K562 (cell line): ENCODE data around the gene NT5C3B. TPM values are rescaled to one million over a fixed set of nuclear protein-coding genes. Genes with fewer than 3 reads are reported as not detected.

ENCODE experiments used
- CEBPG ChIP-seq, 3 experiments: fragments of 200-800 bp in 1 of 3; sonication (Bioruptor generic) in 1 of 3; sonication (generic) in 1 of 3; formaldehyde crosslinking in 1 of 3; IDR thresholded peaks in 2 of 3; conservative IDR thresholded peaks in 1 of 3; 2 replicates each; pipeline versions ENCODE4 v1.6.1 to v1.8.0; 2016 to 2022; ENCODE audit warnings: missing compliant biosample characterization in 2 of 3, missing genetic modification characterization in 2 of 3, mild to moderate bottlenecking in 1 of 3, missing genetic modification reagents in 1 of 3
- DPF2 ChIP-seq: fragments of 450-650 bp; IDR thresholded peaks from 2 replicates; pipeline ENCODE4 v1.6.1; 2016
- polyA plus RNA-seq, 8 experiments: library from polyadenylated mRNA; depleted of rRNA in 4 of 8; stranded (reverse) in 5 of 8; unstranded in 3 of 8; fragments of >200 nt; fragmentation: Nextera tagmentation in 2 of 8; fragmentation: Illumina TruSeq in 1 of 8; extraction: Ambion mirVana in 2 of 8; extraction: Trizol in 1 of 8; gene quantifications; 2 replicates each; pipeline versions ENCODE4 v1.2.1 to v1.2.3, GENCODE V29; 2011 to 2014; ENCODE audit warnings: inconsistent platforms in 1 of 8, missing spikeins in 1 of 8
- total RNA-seq, 7 experiments: library from RNA; depleted of rRNA in 6 of 7; stranded (reverse); fragments of >200 nt in 6 of 7; fragmentation: Illumina TruSeq in 2 of 7; extraction: Trizol in 2 of 7; gene quantifications; 2 replicates each; pipeline versions ENCODE4 v1.2.1 to v1.2.3, GENCODE V29; 2011 to 2021; ENCODE audit warnings: low replicate concordance in 1 of 7
- TF ChIP-seq, protein P1 (sequence below): fragments of 450-650 bp; IDR thresholded peaks from 2 replicates; pipeline ENCODE4 v1.6.1; 2016; ENCODE audit warnings: mild to moderate bottlenecking, moderate library complexity

NT5C3B gene
- total and polyA plus RNA-seq, 9 of the 15 experiments (the other 6 are each of a cell fraction or from before 2014, with no cell fraction given): 2.0 to 166 (median 85.0) TPM

DNA sequence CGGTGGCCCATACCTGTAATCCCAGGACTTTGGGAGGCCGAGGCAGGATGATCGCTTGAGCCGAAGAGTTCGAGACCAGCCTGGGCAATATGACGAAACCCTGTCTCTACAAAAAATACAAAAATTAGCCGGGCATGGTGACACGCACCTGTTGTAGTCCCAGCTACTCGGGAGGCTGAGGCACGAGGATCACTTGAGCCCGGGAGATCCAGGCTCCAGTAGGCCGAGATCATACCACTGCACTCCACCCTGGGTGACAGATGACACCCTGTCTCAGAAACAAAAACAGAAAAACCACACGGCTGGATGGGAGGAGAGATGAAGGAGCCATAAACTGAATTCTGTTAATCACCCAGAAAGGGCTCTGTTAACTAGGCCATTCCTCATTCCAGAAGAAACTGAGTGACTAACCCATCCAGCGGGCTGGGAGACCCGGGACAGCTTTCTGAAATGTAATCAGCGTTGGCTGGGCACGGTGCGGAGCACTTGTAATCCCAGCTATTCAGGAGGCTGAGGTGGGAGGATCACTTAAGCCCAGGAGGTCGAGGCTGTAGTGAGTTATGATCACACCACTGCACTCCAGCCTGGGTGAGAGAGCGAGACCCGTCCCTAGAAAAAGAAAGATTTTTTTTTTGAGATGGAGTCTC lies 641 bp upstream of the NT5C3B start (continued):
- TF ChIP-seq, protein P1, sequence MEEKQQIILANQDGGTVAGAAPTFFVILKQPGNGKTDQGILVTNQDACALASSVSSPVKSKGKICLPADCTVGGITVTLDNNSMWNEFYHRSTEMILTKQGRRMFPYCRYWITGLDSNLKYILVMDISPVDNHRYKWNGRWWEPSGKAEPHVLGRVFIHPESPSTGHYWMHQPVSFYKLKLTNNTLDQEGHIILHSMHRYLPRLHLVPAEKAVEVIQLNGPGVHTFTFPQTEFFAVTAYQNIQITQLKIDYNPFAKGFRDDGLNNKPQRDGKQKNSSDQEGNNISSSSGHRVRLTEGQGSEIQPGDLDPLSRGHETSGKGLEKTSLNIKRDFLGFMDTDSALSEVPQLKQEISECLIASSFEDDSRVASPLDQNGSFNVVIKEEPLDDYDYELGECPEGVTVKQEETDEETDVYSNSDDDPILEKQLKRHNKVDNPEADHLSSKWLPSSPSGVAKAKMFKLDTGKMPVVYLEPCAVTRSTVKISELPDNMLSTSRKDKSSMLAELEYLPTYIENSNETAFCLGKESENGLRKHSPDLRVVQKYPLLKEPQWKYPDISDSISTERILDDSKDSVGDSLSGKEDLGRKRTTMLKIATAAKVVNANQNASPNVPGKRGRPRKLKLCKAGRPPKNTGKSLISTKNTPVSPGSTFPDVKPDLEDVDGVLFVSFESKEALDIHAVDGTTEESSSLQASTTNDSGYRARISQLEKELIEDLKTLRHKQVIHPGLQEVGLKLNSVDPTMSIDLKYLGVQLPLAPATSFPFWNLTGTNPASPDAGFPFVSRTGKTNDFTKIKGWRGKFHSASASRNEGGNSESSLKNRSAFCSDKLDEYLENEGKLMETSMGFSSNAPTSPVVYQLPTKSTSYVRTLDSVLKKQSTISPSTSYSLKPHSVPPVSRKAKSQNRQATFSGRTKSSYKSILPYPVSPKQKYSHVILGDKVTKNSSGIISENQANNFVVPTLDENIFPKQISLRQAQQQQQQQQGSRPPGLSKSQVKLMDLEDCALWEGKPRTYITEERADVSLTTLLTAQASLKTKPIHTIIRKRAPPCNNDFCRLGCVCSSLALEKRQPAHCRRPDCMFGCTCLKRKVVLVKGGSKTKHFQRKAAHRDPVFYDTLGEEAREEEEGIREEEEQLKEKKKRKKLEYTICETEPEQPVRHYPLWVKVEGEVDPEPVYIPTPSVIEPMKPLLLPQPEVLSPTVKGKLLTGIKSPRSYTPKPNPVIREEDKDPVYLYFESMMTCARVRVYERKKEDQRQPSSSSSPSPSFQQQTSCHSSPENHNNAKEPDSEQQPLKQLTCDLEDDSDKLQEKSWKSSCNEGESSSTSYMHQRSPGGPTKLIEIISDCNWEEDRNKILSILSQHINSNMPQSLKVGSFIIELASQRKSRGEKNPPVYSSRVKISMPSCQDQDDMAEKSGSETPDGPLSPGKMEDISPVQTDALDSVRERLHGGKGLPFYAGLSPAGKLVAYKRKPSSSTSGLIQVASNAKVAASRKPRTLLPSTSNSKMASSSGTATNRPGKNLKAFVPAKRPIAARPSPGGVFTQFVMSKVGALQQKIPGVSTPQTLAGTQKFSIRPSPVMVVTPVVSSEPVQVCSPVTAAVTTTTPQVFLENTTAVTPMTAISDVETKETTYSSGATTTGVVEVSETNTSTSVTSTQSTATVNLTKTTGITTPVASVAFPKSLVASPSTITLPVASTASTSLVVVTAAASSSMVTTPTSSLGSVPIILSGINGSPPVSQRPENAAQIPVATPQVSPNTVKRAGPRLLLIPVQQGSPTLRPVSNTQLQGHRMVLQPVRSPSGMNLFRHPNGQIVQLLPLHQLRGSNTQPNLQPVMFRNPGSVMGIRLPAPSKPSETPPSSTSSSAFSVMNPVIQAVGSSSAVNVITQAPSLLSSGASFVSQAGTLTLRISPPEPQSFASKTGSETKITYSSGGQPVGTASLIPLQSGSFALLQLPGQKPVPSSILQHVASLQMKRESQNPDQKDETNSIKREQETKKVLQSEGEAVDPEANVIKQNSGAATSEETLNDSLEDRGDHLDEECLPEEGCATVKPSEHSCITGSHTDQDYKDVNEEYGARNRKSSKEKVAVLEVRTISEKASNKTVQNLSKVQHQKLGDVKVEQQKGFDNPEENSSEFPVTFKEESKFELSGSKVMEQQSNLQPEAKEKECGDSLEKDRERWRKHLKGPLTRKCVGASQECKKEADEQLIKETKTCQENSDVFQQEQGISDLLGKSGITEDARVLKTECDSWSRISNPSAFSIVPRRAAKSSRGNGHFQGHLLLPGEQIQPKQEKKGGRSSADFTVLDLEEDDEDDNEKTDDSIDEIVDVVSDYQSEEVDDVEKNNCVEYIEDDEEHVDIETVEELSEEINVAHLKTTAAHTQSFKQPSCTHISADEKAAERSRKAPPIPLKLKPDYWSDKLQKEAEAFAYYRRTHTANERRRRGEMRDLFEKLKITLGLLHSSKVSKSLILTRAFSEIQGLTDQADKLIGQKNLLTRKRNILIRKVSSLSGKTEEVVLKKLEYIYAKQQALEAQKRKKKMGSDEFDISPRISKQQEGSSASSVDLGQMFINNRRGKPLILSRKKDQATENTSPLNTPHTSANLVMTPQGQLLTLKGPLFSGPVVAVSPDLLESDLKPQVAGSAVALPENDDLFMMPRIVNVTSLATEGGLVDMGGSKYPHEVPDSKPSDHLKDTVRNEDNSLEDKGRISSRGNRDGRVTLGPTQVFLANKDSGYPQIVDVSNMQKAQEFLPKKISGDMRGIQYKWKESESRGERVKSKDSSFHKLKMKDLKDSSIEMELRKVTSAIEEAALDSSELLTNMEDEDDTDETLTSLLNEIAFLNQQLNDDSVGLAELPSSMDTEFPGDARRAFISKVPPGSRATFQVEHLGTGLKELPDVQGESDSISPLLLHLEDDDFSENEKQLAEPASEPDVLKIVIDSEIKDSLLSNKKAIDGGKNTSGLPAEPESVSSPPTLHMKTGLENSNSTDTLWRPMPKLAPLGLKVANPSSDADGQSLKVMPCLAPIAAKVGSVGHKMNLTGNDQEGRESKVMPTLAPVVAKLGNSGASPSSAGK: peak; percentile 34; the same call in 1 of the 2 replicates
- TF ChIP-seq CEBPG (CRISPR knock-in tag; IDR thresholded peaks at IDR 0.05): no peak
- TF ChIP-seq CEBPG (tag; conservative IDR thresholded peaks at IDR 0.05 in 1 of 2, IDR thresholded peaks at IDR 0.05 in 1 of 2): 0 out of 4 replicates have a peak, but pooled peaks of 1 of the 2 experiments have one; percentile 24
- TF ChIP-seq DPF2: no peak
